Activated CD8-positive, alpha-beta memory T cell treated with anti-CD3 and anti-CD28 coated beads for 24 hours (primary cell): ENCODE measurements around the gene HOXD3.

Source experiments
- DNase-seq: peaks from one replicate; pipeline ENCODE4 v3.0.0-alpha.2; 2020

Gene HOXD3

GRCh38 chr2:176122052-176122682 is 34.9 kb upstream of the HOXD3 start:
- DNase-seq: no peak

- peak; percentile 68 for DNase-seq
Observed at GRCh38 chr2:176122683-176123410, 34.3 kb upstream of the HOXD3 start, which contains the start of gene HOXD9. Gene HOXD9 (plus strand): TSS chr2:176122719. CDS start chr2:176122769, 50 bp downstream.

GRCh38 chr2:176123411-176124109 is 33.5 kb upstream of the HOXD3 start:
- DNase-seq: no peak

GRCh38 chr2:176124110-176124946 is 32.8 kb upstream of the HOXD3 start:
- DNase-seq: no peak

- DNase-seq: no peak
Observed at GRCh38 chr2:176124947-176125771, 31.9 kb upstream of the HOXD3 start.

- no peak for DNase-seq
Observed at GRCh38 chr2:176125772-176126054, 31.4 kb upstream of the HOXD3 start.

GRCh38 chr2:176126929-176127773 is 30.0 kb upstream of the HOXD3 start:
- DNase-seq: peak; percentile 86

- no peak for DNase-seq
Observed at GRCh38 chr2:176127774-176128072, 29.4 kb upstream of the HOXD3 start.

- no peak for DNase-seq
Observed at GRCh38 chr2:176128172-176128981, 28.7 kb upstream of the HOXD3 start.

GRCh38 chr2:176128982-176129796 is 27.9 kb upstream of the HOXD3 start, which contains the start of gene HOXD8:
Gene HOXD8 (plus strand): TSS chr2:176129705. CDS start chr2:176130367, 662 bp downstream.
- peak; percentile 66 for DNase-seq

- DNase-seq: peak; percentile 61
Observed at GRCh38 chr2:176129813-176130146, 27.3 kb upstream of the HOXD3 start.

GRCh38 chr2:176130147-176130956 is 26.8 kb upstream of the HOXD3 start:
- DNase-seq: peak; percentile 60

GRCh38 chr2:176130957-176131847 is 25.9 kb upstream of the HOXD3 start:
- DNase-seq: no peak

GRCh38 chr2:176131848-176132158 is 25.3 kb upstream of the HOXD3 start:
- DNase-seq: no peak

GRCh38 chr2:176132205-176133171 is 24.6 kb upstream of the HOXD3 start:
- peak; percentile 47 for DNase-seq

GRCh38 chr2:176133389-176133788 is 23.7 kb upstream of the HOXD3 start:
- DNase-seq: no peak

- no peak for DNase-seq
Observed at GRCh38 chr2:176134035-176134434, 23.1 kb upstream of the HOXD3 start.
